Ovary (tissue), 9 donors: ENCODE data around the gene PPIF. TPM values are rescaled to one million over a fixed set of nuclear protein-coding genes. Genes with fewer than 3 reads are reported as not detected.

Experiments
- DNase-seq, 5 donors: peaks; one replicate each; pipeline ENCODE4 v3.0.0-alpha.2; 2019 to 2020
- H3K27ac ChIP-seq, 2 donors: fragments of 200-600 bp; one replicate each; pipeline versions ENCODE4 v1.5.1 to v1.8.0; 2019 to 2022
- H3K27me3 ChIP-seq: fragments of 200-600 bp; one replicate; pipeline ENCODE4 v1.8.0; 2022
- H3K36me3 ChIP-seq: fragments of 200-600 bp; sonication (generic); one replicate; pipeline ENCODE4 v1.5.1; 2019
- H3K4me1 ChIP-seq: one replicate; pipeline ENCODE4 v1.8.1; 2013; ENCODE audit warnings: mild to moderate bottlenecking, moderate library complexity; ENCODE audit not compliant: insufficient read depth
- H3K4me3 ChIP-seq: fragments of 200-600 bp; sonication (generic); one replicate; pipeline ENCODE4 v1.5.1; 2017
- H3K9me3 ChIP-seq, 2 donors: fragments of 200-600 bp in 1 of 2; sonication (generic) in 1 of 2; one replicate each; pipeline versions ENCODE4 v1.5.1 to v1.8.1; 2013 to 2019; ENCODE audit warnings: mild to moderate bottlenecking in 1 of 2, moderate library complexity in 1 of 2
- EP300 ChIP-seq: sonication (generic); formaldehyde crosslinking; IDR thresholded peaks from one replicate; pipeline ENCODE4 v1.6.1; 2017; ENCODE audit warnings: antibody characterized with exemption
- POLR2A ChIP-seq: fragments of 450-650 bp; IDR thresholded peaks from one replicate; pipeline ENCODE4 v1.6.1; 2017; ENCODE audit warnings: antibody characterized with exemption, mild to moderate bottlenecking, moderate library complexity
- WGBS, 3 donors: extraction: QIAGEN DNeasy Blood & Tissue Kit in 1 of 3; methylation state at CpG; one replicate each; pipeline versions ENCODE4 v1.1.5 to v1.1.7; 2013 to 2017; 5-methylcytosine and 5-hydroxymethylcytosine counted together
- intact Hi-C, 4 donors: fragments of 100-400 bp; cut with DNase I; formaldehyde crosslinking; loops; one replicate each; pipeline versions ENCODE4 v1.11.0 to v1.15.1; 2022 to 2023
- polyA plus RNA-seq, 2 donors: library from polyadenylated mRNA; stranded (reverse); fragments of 200-250 nt in 1 of 2; fragments of 350-450 nt in 1 of 2; fragmentation: Illumina TruSeq in 1 of 2; extraction: RNeasy Lipid Tissue Mini Kit (QIAGEN cat#74804) in 1 of 2; gene quantifications; one replicate each; pipeline ENCODE4 v1.2.3, GENCODE V29; 2013 to 2014
- total RNA-seq, 7 donors: library from RNA; depleted of rRNA in 2 of 7; stranded (reverse); fragments of >200 nt in 2 of 7; fragmentation: NEBNext Ultra II Directional in 3 of 7; extraction: Animal tissue kit (Norgen Biotek cat#: 25700) in 3 of 7; gene quantifications; one replicate each; pipeline versions ENCODE4 v1.1.0 to v1.2.4, GENCODE V29; 2016 to 2023
- TF ChIP-seq, protein P1 (sequence below), 3 donors: fragments of 450-650 bp in 2 of 3; fragments of 200-600 bp in 1 of 3; IDR thresholded peaks; one replicate each; pipeline versions ENCODE4 v1.5.1 to v1.8.0; 2016 to 2022; ENCODE audit warnings: antibody characterized with exemption in 3 of 3, mild to moderate bottlenecking in 1 of 3
- donor health status: DM: no; HTN: no; CAD: no; lungs with moderate emphysema.
- donor health status: DM: no; HTN: no; CAD: no.
- donor health status: Bipolar disorder and iron deficiency.
- donor health status: DM: yes; HTN: yes; CAD: no.
- donor health status: DM: no; HTN: no; CAD: no.
- donor health status: DM: yes; HTN: yes; CAD: no.

Gene PPIF
- total and polyA plus RNA-seq, 9 donors: 15.5 to 64.3 (median 32.3) TPM

DNA sequence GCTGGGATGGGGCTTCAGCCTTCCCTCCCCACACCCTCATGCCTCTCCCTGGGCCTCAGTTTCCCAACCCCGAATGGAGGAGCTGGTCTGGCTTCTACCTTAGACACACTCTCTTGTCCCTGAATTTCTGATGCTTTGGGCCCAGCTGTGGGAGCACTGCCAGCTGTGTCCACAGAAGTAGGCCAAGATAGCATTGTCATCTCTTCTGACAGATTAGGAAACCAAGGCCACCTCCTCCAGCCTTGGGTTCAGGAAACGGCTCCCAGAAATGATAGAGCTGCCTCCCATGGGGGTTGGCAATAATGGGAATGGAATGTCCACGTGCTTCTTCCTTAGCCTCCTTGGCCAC lies 1.3 kb downstream of the PPIF start:
- Histone ChIP-seq H3K9me3 (no peaks in the 10 kb centered on the region), H3K4me1 (peaks cover 14% of the 10 kb centered on the region), H3K4me3 (peak overlapping the region; percentile 63), H3K27ac (peak overlapping the region; percentile 16 to 87), H3K36me3 (no peaks in the 10 kb centered on the region), H3K27me3 (no peaks in the 10 kb centered on the region)
- intact Hi-C loops: no loop called here
- DNase-seq: peak in 3 of 5 donors; percentile 25 to 50 (median 46)
- 35 to 47% (median 40%) methylated on average over 3 of the region's 3 CpGs for WGBS, 3 donors
- no peak for TF ChIP-seq POLR2A
- TF ChIP-seq, protein P1, sequence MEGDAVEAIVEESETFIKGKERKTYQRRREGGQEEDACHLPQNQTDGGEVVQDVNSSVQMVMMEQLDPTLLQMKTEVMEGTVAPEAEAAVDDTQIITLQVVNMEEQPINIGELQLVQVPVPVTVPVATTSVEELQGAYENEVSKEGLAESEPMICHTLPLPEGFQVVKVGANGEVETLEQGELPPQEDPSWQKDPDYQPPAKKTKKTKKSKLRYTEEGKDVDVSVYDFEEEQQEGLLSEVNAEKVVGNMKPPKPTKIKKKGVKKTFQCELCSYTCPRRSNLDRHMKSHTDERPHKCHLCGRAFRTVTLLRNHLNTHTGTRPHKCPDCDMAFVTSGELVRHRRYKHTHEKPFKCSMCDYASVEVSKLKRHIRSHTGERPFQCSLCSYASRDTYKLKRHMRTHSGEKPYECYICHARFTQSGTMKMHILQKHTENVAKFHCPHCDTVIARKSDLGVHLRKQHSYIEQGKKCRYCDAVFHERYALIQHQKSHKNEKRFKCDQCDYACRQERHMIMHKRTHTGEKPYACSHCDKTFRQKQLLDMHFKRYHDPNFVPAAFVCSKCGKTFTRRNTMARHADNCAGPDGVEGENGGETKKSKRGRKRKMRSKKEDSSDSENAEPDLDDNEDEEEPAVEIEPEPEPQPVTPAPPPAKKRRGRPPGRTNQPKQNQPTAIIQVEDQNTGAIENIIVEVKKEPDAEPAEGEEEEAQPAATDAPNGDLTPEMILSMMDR (IDR thresholded peaks at IDR 0.05): no peak
- TF ChIP-seq EP300: no peak

DNA sequence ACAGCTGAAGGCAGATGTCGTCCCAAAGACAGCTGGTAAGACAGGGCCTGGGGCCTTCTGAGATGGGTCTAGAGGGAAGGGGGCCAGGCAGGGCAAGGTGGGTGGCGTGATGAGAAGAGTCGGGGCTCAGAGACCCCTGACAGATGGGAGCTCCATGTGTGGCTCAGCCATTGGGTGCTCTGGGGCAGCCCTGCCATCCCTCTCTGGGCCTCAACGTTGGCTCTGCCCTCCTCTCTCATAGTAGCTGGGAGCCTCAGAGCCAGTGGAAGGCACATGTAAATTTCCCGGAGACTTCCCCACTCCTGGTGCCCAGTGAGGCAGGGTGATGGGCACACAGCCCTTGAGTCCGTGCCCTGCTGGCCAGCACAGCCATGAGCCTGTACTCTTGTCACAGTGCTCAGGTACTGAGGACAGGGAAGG lies 1.8 kb downstream of the PPIF start:
- Histone ChIP-seq H3K4me1 (peaks cover 14% of the 10 kb centered on the region), H3K27me3 (no peaks in the 10 kb centered on the region), H3K9me3 (no peaks in the 10 kb centered on the region), H3K4me3 (no peak overlapping the region), H3K36me3 (no peaks in the 10 kb centered on the region), H3K27ac (peak overlapping the region; percentile 16 to 87)
- no peak for TF ChIP-seq POLR2A
- TF ChIP-seq, protein P1 (IDR thresholded peaks at IDR 0.05): no peak
- no peak for DNase-seq
- intact Hi-C loops: no loop called here
- WGBS, 3 donors: 76 to 78% (median 77%) methylated on average over 6 of the region's 6 CpGs

DNA sequence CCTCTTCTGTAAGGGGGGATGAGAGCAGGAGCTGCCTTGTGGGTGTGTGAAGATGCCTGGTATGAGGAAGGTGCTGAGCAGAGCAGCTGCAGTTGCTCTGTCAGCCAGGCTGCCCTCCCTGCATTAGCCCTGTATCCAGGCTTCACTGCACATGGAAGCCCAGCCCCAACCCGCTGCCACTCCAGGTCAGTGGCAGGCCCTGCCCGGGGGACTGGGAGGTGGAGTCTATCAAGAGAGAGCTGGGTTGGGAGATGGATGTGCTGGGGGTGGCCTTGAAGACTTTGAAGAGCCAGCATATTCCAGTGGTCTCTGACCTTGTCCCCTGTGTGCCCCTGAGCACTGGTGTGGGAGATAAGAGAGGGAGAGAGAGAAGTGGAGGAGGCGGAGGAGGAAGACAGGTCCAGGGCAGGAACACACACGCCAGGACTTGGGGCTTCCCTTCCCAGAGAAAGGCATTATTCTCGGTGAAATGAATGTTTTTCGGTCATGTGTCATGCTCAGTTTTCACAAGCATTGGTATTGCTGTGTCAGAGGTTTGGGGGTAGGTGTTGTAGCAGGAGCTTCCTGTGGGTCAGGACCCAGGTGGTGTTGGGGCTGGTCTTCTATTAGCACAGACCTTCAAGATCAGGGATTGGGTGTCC lies 2.6 kb downstream of the PPIF start:
- TF ChIP-seq EP300: no peak
- TF ChIP-seq, protein P1 (IDR thresholded peaks at IDR 0.05): no peak
- TF ChIP-seq POLR2A: no peak
- Histone ChIP-seq H3K36me3 (no peaks in the 10 kb centered on the region), H3K9me3 (no peaks in the 10 kb centered on the region), H3K4me3 (no peak overlapping the region), H3K27me3 (no peaks in the 10 kb centered on the region), H3K27ac (no peak overlapping the region), H3K4me1 (peaks cover 14% of the 10 kb centered on the region)
- 56 to 70% (median 60%) methylated on average over 6 of the region's 6 CpGs for WGBS, 3 donors
- intact Hi-C loops: no loop called here
- DNase-seq: no peak

DNA sequence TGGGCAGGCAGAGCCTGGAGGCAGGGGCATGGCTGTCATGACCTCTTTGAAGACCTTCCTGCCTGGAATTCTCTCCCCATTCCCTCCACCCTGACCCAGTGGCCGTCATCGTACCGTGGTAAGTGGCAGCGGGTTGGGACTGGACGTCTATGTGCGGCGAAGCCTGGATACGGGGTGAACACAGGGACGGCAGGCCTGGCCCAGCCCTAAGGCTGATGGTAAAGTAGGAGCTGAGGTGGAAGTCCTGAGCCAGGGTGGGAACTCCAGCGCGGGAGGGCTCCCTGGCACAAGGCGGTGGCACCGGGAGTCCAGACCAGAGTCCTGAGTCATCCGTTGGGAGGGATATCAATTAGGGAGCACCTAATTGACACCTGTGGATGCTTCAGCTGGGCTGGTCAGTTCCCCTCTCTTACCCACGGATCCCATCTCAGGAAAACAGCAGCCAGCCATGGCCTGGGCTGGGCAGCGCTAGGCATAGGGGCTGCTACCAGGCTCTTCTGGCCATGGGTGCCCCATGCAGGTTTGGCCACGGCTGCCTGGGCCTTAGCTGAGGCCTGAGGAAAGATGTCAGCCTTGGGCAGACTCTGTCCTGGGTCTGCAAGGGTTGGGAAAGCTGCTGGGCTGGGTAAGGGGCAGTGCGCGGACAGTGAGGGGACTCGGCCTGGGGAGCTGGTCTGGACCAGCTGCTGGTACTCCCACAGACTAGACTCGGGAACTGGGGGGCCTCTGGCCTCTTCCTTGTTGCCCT lies 3.3 kb downstream of the PPIF start:
- intact Hi-C loops: no loop called here
- no peak for DNase-seq
- Histone ChIP-seq H3K9me3 (no peaks in the 10 kb centered on the region), H3K36me3 (no peaks in the 10 kb centered on the region), H3K27me3 (no peaks in the 10 kb centered on the region), H3K4me3 (no peak overlapping the region), H3K4me1 (peaks cover 14% of the 10 kb centered on the region), H3K27ac (no peak overlapping the region)
- WGBS, 3 donors: 87 to 91% (median 90%) methylated on average over 21 of the region's 21 CpGs
- TF ChIP-seq EP300 (no peak), POLR2A (no peak)
- TF ChIP-seq, protein P1 (IDR thresholded peaks at IDR 0.05): no peak
